Ishikawa (cell line): Measurements from ENCODE around the gene RARA.

Source experiments
- CEBPB ChIP-seq: IDR thresholded peaks from 2 replicates; pipeline ENCODE4 v1.6.1; 2012
- CREB1 ChIP-seq: IDR thresholded peaks from 2 replicates; pipeline ENCODE4 v1.6.1; 2012; ENCODE audit warnings: low read depth
- EGR1 ChIP-seq: IDR thresholded peaks from 2 replicates; pipeline ENCODE4 v1.6.1; 2012
- EP300 ChIP-seq: IDR thresholded peaks from 2 replicates; pipeline ENCODE4 v1.6.1; 2012; ENCODE audit warnings: borderline replicate concordance
- FOXM1 ChIP-seq: IDR thresholded peaks from 2 replicates; pipeline ENCODE4 v1.6.1; 2012; ENCODE audit warnings: low read depth, borderline replicate concordance
- MAX ChIP-seq: IDR thresholded peaks from 2 replicates; pipeline ENCODE4 v1.6.1; 2012
- NFIC ChIP-seq: IDR thresholded peaks from 2 replicates; pipeline ENCODE4 v1.6.1; 2012
- RAD21 ChIP-seq: IDR thresholded peaks from 2 replicates; pipeline ENCODE4 v1.6.1; 2012; ENCODE audit warnings: low read depth
- REST ChIP-seq: IDR thresholded peaks from 2 replicates; pipeline ENCODE4 v1.6.1; 2012; ENCODE audit warnings: low read depth, mild to moderate bottlenecking
- TAF1 ChIP-seq: IDR thresholded peaks from 2 replicates; pipeline ENCODE4 v1.6.1; 2012; ENCODE audit warnings: low read depth, mild to moderate bottlenecking
- TCF12 ChIP-seq: IDR thresholded peaks from 2 replicates; pipeline ENCODE4 v1.6.1; 2012; ENCODE audit warnings: low read depth
- TEAD4 ChIP-seq: IDR thresholded peaks from 2 replicates; pipeline ENCODE4 v1.6.1; 2012
- USF1 ChIP-seq: IDR thresholded peaks from 2 replicates; pipeline ENCODE4 v1.6.1; 2012
- YY1 ChIP-seq: IDR thresholded peaks from 2 replicates; pipeline ENCODE4 v1.6.1; 2012; ENCODE audit warnings: low read depth
- ZBTB7A ChIP-seq: IDR thresholded peaks from 2 replicates; pipeline ENCODE4 v1.6.1; 2012; ENCODE audit warnings: low read depth

The RARA gene

GRCh38 chr17:40341808-40342503, 33.0 kb downstream of the RARA start:
- TF ChIP-seq FOXM1 (no peak), NFIC (no peak), ZBTB7A (peak; percentile 84), MAX (peak; percentile 64), TAF1 (no peak), EP300 (no peak), EGR1 (0 out of 2 replicates have a peak, but pooled peaks have one; percentile 13)

GRCh38 chr17:40342504-40343218, 33.7 kb downstream of the RARA start:
- no peak for TF ChIP-seq TCF12
- no peak for TF ChIP-seq NFIC
- no peak for TF ChIP-seq ZBTB7A
- TF ChIP-seq YY1 = no peak
- no peak for TF ChIP-seq FOXM1
- TF ChIP-seq REST = no peak
- no peak for TF ChIP-seq EGR1
- TF ChIP-seq TEAD4 = no peak
- TF ChIP-seq CREB1 = no peak
- TF ChIP-seq CEBPB = no peak
- no peak for TF ChIP-seq USF1
- no peak for TF ChIP-seq RAD21
- TF ChIP-seq TAF1 = no peak
- no peak for TF ChIP-seq EP300
- TF ChIP-seq MAX = no peak

GRCh38 chr17:40343219-40344119, 34.5 kb downstream of the RARA start:
- TF ChIP-seq USF1 = no peak
- TF ChIP-seq EGR1 = no peak
- no peak for TF ChIP-seq TCF12
- no peak for TF ChIP-seq YY1
- TF ChIP-seq REST = no peak
- no peak for TF ChIP-seq CEBPB
- no peak for TF ChIP-seq TEAD4
- no peak for TF ChIP-seq ZBTB7A

GRCh38 chr17:40344421-40345160, 35.6 kb downstream of the RARA start:
- TF ChIP-seq TEAD4 = no peak
- no peak for TF ChIP-seq CREB1
- TF ChIP-seq REST = no peak
- 0 out of 2 replicates have a peak, but pooled peaks have one; percentile 2 for TF ChIP-seq ZBTB7A
